Endothelial cell of umbilical vein (primary cell): Measurements from ENCODE around the gene SLC12A2. TPM values are rescaled to one million over a fixed set of nuclear protein-coding genes. Genes with fewer than 3 reads are reported as not detected.

Experiments
- BruUV-seq: library from RNA; stranded (reverse); fragments of 400-500 nt; replicated peaks from 2 replicates; lab custom pipeline; 2021; lab: Mats Ljungman, UMichigan
- CTCF ChIA-PET: fragments of 300-600, 350-600 bp; sonication (Branson Sonifier 250); formaldehyde crosslinking; loops from one replicate; lab custom pipeline; 2021; ENCODE audit warnings: antibody characterized with exemption, inconsistent platforms; lab: Charles Lee
- POLR2A ChIA-PET: fragments of 300-600, 350-600 bp; sonication (Branson Sonifier 250); formaldehyde crosslinking; loops from one replicate; lab custom pipeline; 2021; ENCODE audit warnings: antibody characterized with exemption, inconsistent platforms; lab: Charles Lee
- DNase-seq: peaks from one replicate; pipeline ENCODE4 v3.0.0-alpha.2; 2011; ENCODE audit warnings: low read depth, low spot score
- FAIRE-seq: peaks from 2 replicates; lab custom pipeline; 2011; peaks lifted over from hg19 to GRCh38; lab: Jason Lieb, UNC
- H2AFZ ChIP-seq: 2 replicates; pipeline ENCODE4 v1.6.0; 2012; ENCODE audit warnings: low read depth, low read length, control low read depth, inconsistent platforms
- H3K27ac ChIP-seq: 2 replicates; pipeline ENCODE4 v1.5.1; 2011; ENCODE audit warnings: low read depth, mild to moderate bottlenecking, control low read depth, low read length, moderate library complexity; ENCODE audit not compliant: insufficient read depth
- H3K27me3 ChIP-seq, 2 experiments: 2 replicates each; pipeline versions ENCODE4 v1.6.0 to v1.6.1; 2011; ENCODE audit warnings: low read length in 2 of 2, mixed read lengths in 1 of 2; ENCODE audit not compliant: control insufficient read depth in 2 of 2, insufficient read depth in 2 of 2
- H3K36me3 ChIP-seq, 2 experiments: 2 replicates in 1 of 2; 3 replicates in 1 of 2; pipeline ENCODE4 v1.5.1; 2011; ENCODE audit warnings: low read length in 2 of 2, mild to moderate bottlenecking in 1 of 2, moderate library complexity in 1 of 2; ENCODE audit not compliant: control insufficient read depth in 2 of 2, insufficient read depth in 2 of 2; ENCODE audit errors: extremely low read depth in 1 of 2
- H3K4me1 ChIP-seq: 3 replicates; pipeline ENCODE4 v1.5.1; 2011; ENCODE audit warnings: mild to moderate bottlenecking, low read length; ENCODE audit not compliant: control insufficient read depth, insufficient read depth; ENCODE audit errors: extremely low read depth
- H3K4me2 ChIP-seq: 2 replicates; pipeline ENCODE4 v1.6.1; 2011; ENCODE audit warnings: low read length, control low read depth, mixed read lengths; ENCODE audit not compliant: insufficient read depth
- H3K4me3 ChIP-seq, 3 experiments: fragments of 200-600 bp in 1 of 3; sonication (generic), shearing (Covaris generic) in 1 of 3; replicated peaks in 1 of 3; 2 replicates each; pipeline ENCODE4 v1.5.1; 2011 to 2016; ENCODE audit warnings: control low read depth in 3 of 3, low read length in 3 of 3, mild to moderate bottlenecking in 2 of 3, inconsistent platforms in 1 of 3, low read depth in 1 of 3, moderate library complexity in 1 of 3; ENCODE audit not compliant: insufficient read depth in 1 of 3
- H3K79me2 ChIP-seq: 2 replicates; pipeline ENCODE4 v1.6.0; 2012; ENCODE audit warnings: low read length, inconsistent platforms; ENCODE audit not compliant: control insufficient read depth, insufficient read depth
- H3K9ac ChIP-seq: replicated peaks from 2 replicates; pipeline ENCODE3; 2011; ENCODE audit warnings: low read length, control low read depth; ENCODE audit not compliant: insufficient read depth; ENCODE audit errors: extremely low read depth
- H3K9me1 ChIP-seq: replicated peaks from 3 replicates; pipeline ENCODE4 v1.6.0; 2011; ENCODE audit warnings: mild to moderate bottlenecking, low read length; ENCODE audit not compliant: control insufficient read depth, insufficient read depth; ENCODE audit errors: extremely low read depth
- H3K9me3 ChIP-seq: replicated peaks from 2 replicates; pipeline ENCODE4 v1.5.1; 2012; ENCODE audit warnings: low read length, inconsistent platforms; ENCODE audit not compliant: control insufficient read depth, insufficient read depth
- H4K20me1 ChIP-seq: replicated peaks from 2 replicates; pipeline ENCODE3; 2011; ENCODE audit warnings: mild to moderate bottlenecking, low read length; ENCODE audit not compliant: control insufficient read depth, insufficient read depth; ENCODE audit errors: extremely low read depth
- EZH2 ChIP-seq: IDR thresholded peaks from 2 replicates; pipeline ENCODE4 v1.6.1; 2012; ENCODE audit warnings: borderline replicate concordance, low read depth, mild to moderate bottlenecking, moderate library complexity, low read length, inconsistent platforms; ENCODE audit not compliant: severe bottlenecking
- FOS ChIP-seq: IDR thresholded peaks from 2 replicates; pipeline ENCODE4 v1.6.1; 2011; ENCODE audit warnings: mild to moderate bottlenecking, low read length, moderate library complexity, borderline replicate concordance; ENCODE audit not compliant: insufficient read depth
- GATA2 ChIP-seq: IDR thresholded peaks from 2 replicates; pipeline ENCODE4 v1.7.0; 2011; ENCODE audit warnings: low read depth, mild to moderate bottlenecking, moderate library complexity, mixed read lengths, low read length; ENCODE audit not compliant: insufficient read length, insufficient read depth
- JUN ChIP-seq: IDR thresholded peaks from 2 replicates; pipeline ENCODE4 v1.6.1; 2011; ENCODE audit warnings: borderline replicate concordance, low read depth; ENCODE audit not compliant: insufficient read length, insufficient read depth
- MYC ChIP-seq: IDR thresholded peaks from one replicate; pipeline ENCODE4 v1.6.1; 2011; ENCODE audit warnings: mild to moderate bottlenecking, low read depth, low read length
- POLR2A ChIP-seq: IDR thresholded peaks from 2 replicates; pipeline ENCODE4 v1.6.1; 2012; ENCODE audit warnings: low read depth, mild to moderate bottlenecking, control low read depth, low read length
- POLR2AphosphoS5 ChIP-seq: IDR thresholded peaks from 2 replicates; pipeline ENCODE4 v1.6.1; 2012; ENCODE audit warnings: low read depth, mild to moderate bottlenecking, control low read depth, low read length, moderate library complexity; ENCODE audit not compliant: insufficient read depth
- dilution Hi-C: fragments of 300-500 bp; cut with MboI; formaldehyde crosslinking; loops from one replicate; pipeline ENCODE4 v1.15.0; 2019; ENCODE audit warnings: low sequenced_read_pairs; ENCODE audit not compliant: extremely low pct_ligation_motif_present
- intact Hi-C: fragments of 100-400 bp; cut with micrococcal nuclease; formaldehyde crosslinking; loops from one replicate; pipeline ENCODE4 v1.10.0; 2022
- polyA plus RNA-seq, 4 experiments: library from polyadenylated mRNA; depleted of rRNA in 3 of 4; stranded (reverse) in 3 of 4; unstranded in 1 of 4; fragments of >200 nt; gene quantifications; 2 replicates each; pipeline versions ENCODE4 v1.2.1 to v1.2.3, GENCODE V29; 2011 to 2012; ENCODE audit warnings: missing spikeins in 1 of 4
- total RNA-seq: library from RNA; stranded (reverse); gene quantifications from 2 replicates; pipeline ENCODE4 v1.2.3, GENCODE V29; 2021
- TF ChIP-seq, protein P1 (sequence below), 2 donors: IDR thresholded peaks; 1 replicate in 1 of 2; 2 replicates in 1 of 2; pipeline ENCODE4 v1.5.1; 2011; ENCODE audit warnings: low read length in 2 of 2, mild to moderate bottlenecking in 2 of 2, moderate library complexity in 2 of 2, control low read depth in 1 of 2, inconsistent platforms in 1 of 2, low read depth in 1 of 2; ENCODE audit not compliant: insufficient read depth in 1 of 2; ENCODE audit errors: extremely low read depth in 1 of 2
- TF ChIP-seq, protein P2 (sequence below): IDR thresholded peaks from 2 replicates; pipeline ENCODE4 v1.6.1; 2011; ENCODE audit not compliant: insufficient read depth, insufficient read length

Gene SLC12A2
- total and polyA plus RNA-seq, 2 donors (not counting 3 experiments of a cell fraction or from before 2014, with no cell fraction given): 11.0 to 59.5 TPM

DNA sequence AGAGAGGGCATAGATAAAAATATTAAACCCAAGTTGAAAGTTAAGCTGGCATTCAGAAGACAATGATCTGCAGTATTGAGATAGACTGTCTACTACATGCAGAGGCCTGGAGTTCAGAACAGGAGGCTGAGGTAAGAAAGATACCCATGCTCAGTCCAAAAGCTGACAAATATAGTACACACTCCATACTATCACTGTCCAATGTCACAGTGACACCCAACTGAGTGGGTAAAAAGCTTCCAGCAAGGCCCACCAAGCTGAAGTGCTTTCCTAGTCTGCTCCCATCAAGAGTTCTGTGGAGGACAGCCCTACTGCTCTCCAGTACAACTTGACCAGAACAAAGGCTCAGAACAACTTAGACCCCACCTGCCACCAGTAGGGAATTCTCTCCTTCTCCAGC is 124.9 kb downstream of the SLC12A2 start:
- intact Hi-C loops (no loop called here), dilution Hi-C loops (no loop called here)
- no peak for FAIRE-seq
- H2AFZ ChIP-seq: no peak overlapping the region
- ChIA-PET POLR2A (no interaction called here), CTCF (interaction anchor here (1.0 to 2.2 kb wide), 5 partner anchors 291 to 644 kb away, joined by 3 to 9 read pairs (median 5); no protein-coding TSS in a partner anchor)
- H3K79me2 ChIP-seq: no peaks in the 10 kb centered on the region
- no peak overlapping the region for H3K27ac ChIP-seq
- H3K9me3 ChIP-seq: no peaks in the 10 kb centered on the region
- H3K27me3 ChIP-seq: no peaks in the 10 kb centered on the region
- no peaks in the 10 kb centered on the region for H3K36me3 ChIP-seq
- no peak for DNase-seq
- H3K4me3 ChIP-seq: no peak overlapping the region
- no peak for TF ChIP-seq POLR2AphosphoS5
- TF ChIP-seq, protein P1, sequence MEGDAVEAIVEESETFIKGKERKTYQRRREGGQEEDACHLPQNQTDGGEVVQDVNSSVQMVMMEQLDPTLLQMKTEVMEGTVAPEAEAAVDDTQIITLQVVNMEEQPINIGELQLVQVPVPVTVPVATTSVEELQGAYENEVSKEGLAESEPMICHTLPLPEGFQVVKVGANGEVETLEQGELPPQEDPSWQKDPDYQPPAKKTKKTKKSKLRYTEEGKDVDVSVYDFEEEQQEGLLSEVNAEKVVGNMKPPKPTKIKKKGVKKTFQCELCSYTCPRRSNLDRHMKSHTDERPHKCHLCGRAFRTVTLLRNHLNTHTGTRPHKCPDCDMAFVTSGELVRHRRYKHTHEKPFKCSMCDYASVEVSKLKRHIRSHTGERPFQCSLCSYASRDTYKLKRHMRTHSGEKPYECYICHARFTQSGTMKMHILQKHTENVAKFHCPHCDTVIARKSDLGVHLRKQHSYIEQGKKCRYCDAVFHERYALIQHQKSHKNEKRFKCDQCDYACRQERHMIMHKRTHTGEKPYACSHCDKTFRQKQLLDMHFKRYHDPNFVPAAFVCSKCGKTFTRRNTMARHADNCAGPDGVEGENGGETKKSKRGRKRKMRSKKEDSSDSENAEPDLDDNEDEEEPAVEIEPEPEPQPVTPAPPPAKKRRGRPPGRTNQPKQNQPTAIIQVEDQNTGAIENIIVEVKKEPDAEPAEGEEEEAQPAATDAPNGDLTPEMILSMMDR (IDR thresholded peaks at IDR 0.05; ENCODE audit: extremely low read depth in 1 of 2, insufficient read depth in 1 of 2, low read depth in 1 of 2, low read length in 2 of 2): no peak
- TF ChIP-seq EZH2: no peak
- TF ChIP-seq POLR2A: no peak
- no peak for TF ChIP-seq FOS
- TF ChIP-seq JUN: no peak
- no peak for TF ChIP-seq MYC
- TF ChIP-seq GATA2: no peak
- TF ChIP-seq, protein P2, sequence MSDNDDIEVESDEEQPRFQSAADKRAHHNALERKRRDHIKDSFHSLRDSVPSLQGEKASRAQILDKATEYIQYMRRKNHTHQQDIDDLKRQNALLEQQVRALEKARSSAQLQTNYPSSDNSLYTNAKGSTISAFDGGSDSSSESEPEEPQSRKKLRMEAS: no peak
- H3K4me2 ChIP-seq: no peak overlapping the region
- H4K20me1 ChIP-seq: no peaks in the 10 kb centered on the region
- no peaks in the 10 kb centered on the region for H3K4me1 ChIP-seq
- BruUV-seq: no TSS peak
- H3K9ac ChIP-seq: no peak overlapping the region
- H3K9me1 ChIP-seq: no peaks in the 10 kb centered on the region
